Stomach (tissue), 9 donors: Measurements from ENCODE around the gene PTK6. TPM values are rescaled to one million over a fixed set of nuclear protein-coding genes. Genes with fewer than 3 reads are reported as not detected.
A peak's percentile ranks its signal among the peaks of the same experiment; 100 is the strongest.

Source experiments
- DNase-seq, 2 donors: peaks; one replicate each; pipeline versions ENCODE4 v3.0.0 to v3.0.0-alpha.2; 2013 to 2019
- H3K27ac ChIP-seq, 5 donors: fragments of 200-600 bp in 4 of 5; sonication (generic) in 4 of 5; one replicate each; pipeline ENCODE4 v1.5.1; 2013 to 2019; ENCODE audit warnings: mild to moderate bottlenecking in 1 of 5, moderate library complexity in 1 of 5
- H3K27me3 ChIP-seq, 3 donors: fragments of 200-600 bp; sonication (generic); one replicate each; pipeline ENCODE4 v1.5.1; 2017 to 2019; ENCODE audit warnings: mixed run types in 1 of 3
- H3K36me3 ChIP-seq, 4 donors: fragments of 200-600 bp; sonication (generic); 1 replicate in 3 of 4; 2 replicates in 1 of 4; pipeline ENCODE4 v1.5.1; 2016 to 2019
- H3K4me1 ChIP-seq, 4 donors: fragments of 200-600 bp; sonication (generic); one replicate each; pipeline ENCODE4 v1.5.1; 2016 to 2019
- H3K4me3 ChIP-seq, 4 donors: fragments of 200-600 bp; sonication (generic) in 3 of 4; one replicate each; pipeline ENCODE4 v1.5.1; 2016 to 2019; ENCODE audit warnings: mild to moderate bottlenecking in 1 of 4
- H3K9me3 ChIP-seq, 4 donors: fragments of 200-600 bp; sonication (generic); one replicate each; pipeline ENCODE4 v1.5.1; 2016 to 2019
- CTCF ChIP-seq, 7 experiments: fragments of 450-650 bp in 4 of 7; fragments of 200-600 bp in 3 of 7; sonication (generic) in 3 of 7; IDR thresholded peaks; one replicate each; pipeline ENCODE4 v1.5.1; 2016 to 2019; ENCODE audit warnings: antibody characterized with exemption in 7 of 7, control low read depth in 2 of 7, mild to moderate bottlenecking in 1 of 7
- EP300 ChIP-seq: sonication (generic); formaldehyde crosslinking; IDR thresholded peaks from one replicate; pipeline ENCODE4 v1.6.1; 2017; ENCODE audit warnings: antibody characterized with exemption
- POLR2A ChIP-seq, 4 donors: fragments of 450-650 bp; IDR thresholded peaks; one replicate each; pipeline ENCODE4 v1.6.1; 2016; ENCODE audit warnings: antibody characterized with exemption in 4 of 4, control low read depth in 2 of 4, mild to moderate bottlenecking in 1 of 4, moderate library complexity in 1 of 4
- POLR2AphosphoS5 ChIP-seq, 3 donors: sonication (generic); formaldehyde crosslinking; IDR thresholded peaks; one replicate each; pipeline ENCODE4 v1.6.1; 2016; ENCODE audit warnings: antibody characterized with exemption in 3 of 3
- WGBS, 5 donors: extraction: QIAGEN DNeasy Blood & Tissue Kit in 3 of 5; methylation state at CpG; one replicate each; pipeline versions ENCODE4 v1.1.5 to v1.1.7; 2013 to 2018; 5-methylcytosine and 5-hydroxymethylcytosine counted together
- intact Hi-C: fragments of 100-400 bp; cut with DNase I; formaldehyde crosslinking; loops from one replicate; pipeline ENCODE4 v1.15.1; 2023; ENCODE audit warnings: low total_unique reads
- polyA plus RNA-seq, 3 donors: library from polyadenylated mRNA; stranded (reverse); fragments of 200-250 nt; gene quantifications; one replicate each; pipeline ENCODE4 v1.2.3, GENCODE V29; 2013
- total RNA-seq, 5 donors: library from RNA; depleted of rRNA; stranded (reverse); fragments of >200 nt; gene quantifications; one replicate each; pipeline versions ENCODE4 v1.1.0 to v1.2.3, GENCODE V29; 2014 to 2016
- donor health status: healthy with polysubstance abuse.
- donor health status: Bipolar disorder and iron deficiency.
- donor health status: healthy.

PTK6 gene
- total and polyA plus RNA-seq, 8 donors: 7.7 to 98.5 (median 22.9) TPM

- TF ChIP-seq POLR2A (IDR thresholded peaks at IDR 0.05) (no peak), CTCF (IDR thresholded peaks at IDR 0.05) (no peak), POLR2AphosphoS5 (IDR thresholded peaks at IDR 0.05) (no peak), EP300 (no peak)
- no peak for DNase-seq
- H3K9me3 ChIP-seq: no peaks in the 10 kb centered on the region
- no peaks in the 10 kb centered on the region for H3K27me3 ChIP-seq
- peaks cover 12 to 36% (median 33%) of the 10 kb centered on the region in 4 donors for H3K4me1 ChIP-seq
- WGBS, 5 donors: 85 to 90% (median 88%) methylated on average over 37 to 46 of the region's 46 CpGs
- H3K4me3 ChIP-seq: no peak overlapping the region
- intact Hi-C loops: no loop called here
- peaks cover 16 to 67% (median 59%) of the 10 kb centered on the region in 4 donors for H3K36me3 ChIP-seq
- H3K27ac ChIP-seq: peak overlapping the region in 1 of 5 donors; percentile 70
Measured at GRCh38 chr20:63568986-63569949, 32.1 kb upstream of the PTK6 start.

GRCh38 chr20:63568170-63568981 lies 31.2 kb upstream of the PTK6 start:
- 76 to 82% (median 80%) methylated on average over 20 to 43 of the region's 43 CpGs for WGBS, 5 donors

DNA sequence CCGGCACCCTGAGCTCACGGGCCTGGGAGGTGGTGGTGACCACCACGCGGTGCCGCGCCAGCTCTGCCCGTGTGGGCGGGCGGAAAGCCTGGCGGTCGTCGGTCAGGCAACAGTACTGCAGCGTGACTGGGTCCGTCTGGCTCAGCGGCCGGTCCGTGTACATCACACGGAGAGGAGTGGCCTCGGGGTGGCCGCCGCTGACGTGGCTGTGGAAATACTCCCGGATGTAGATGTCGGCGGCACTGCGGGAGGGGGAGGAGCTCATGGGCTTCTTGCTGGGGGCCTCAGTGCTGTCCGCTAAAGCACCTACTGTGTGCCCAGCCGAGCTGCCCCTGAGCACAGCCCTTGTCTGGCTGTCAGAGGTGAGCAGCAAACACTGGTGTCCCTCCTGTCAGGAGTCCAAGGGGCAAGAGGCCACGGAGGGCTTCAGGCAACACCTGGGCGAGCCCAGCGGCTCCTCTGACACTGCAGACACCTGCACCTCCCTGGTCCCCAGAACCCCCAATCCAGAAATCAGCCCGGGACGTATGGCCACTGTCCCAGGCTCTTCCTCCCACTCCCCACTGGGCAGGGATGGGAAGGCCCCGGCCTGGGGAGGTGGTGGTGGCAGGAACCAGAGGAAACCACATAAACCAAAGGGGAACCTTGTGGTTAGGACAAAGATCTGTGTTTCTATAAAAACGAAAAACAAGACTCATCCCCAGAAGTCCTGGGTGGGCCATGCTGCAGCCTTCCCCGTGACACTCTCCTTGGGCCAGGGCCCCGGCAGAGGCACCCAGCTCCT lies 30.4 kb upstream of the PTK6 start:
- Histone ChIP-seq H3K9me3 (no peaks in the 10 kb centered on the region), H3K27ac (peak overlapping the region in 4 of 5 donors; percentile 15 to 73 (median 43)), H3K27me3 (no peaks in the 10 kb centered on the region), H3K4me1 (peaks cover 1 to 24% (median 21%) of the 10 kb centered on the region in 4 donors), H3K36me3 (peaks cover 31 to 82% (median 74%) of the 10 kb centered on the region in 4 donors), H3K4me3 (peak overlapping the region in 2 of 4 donors; percentile 8 to 24)
- DNase-seq: peak in 1 of 2 donors; percentile 59
- WGBS, 5 donors: 71 to 85% (median 78%) methylated on average over 18 to 37 of the region's 37 CpGs
- intact Hi-C loops: no loop called here
- TF ChIP-seq EP300 (no peak), POLR2A (IDR thresholded peaks at IDR 0.05) (no peak), CTCF (IDR thresholded peaks at IDR 0.05) (no peak), POLR2AphosphoS5 (IDR thresholded peaks at IDR 0.05) (no peak)

More at GRCh38 chr20:63568170-63568981, 31.2 kb upstream of the PTK6 start:
- peak overlapping the region in 2 of 4 donors; percentile 8 to 24 for H3K4me3 ChIP-seq
- H3K27ac ChIP-seq: peak overlapping the region in 3 of 5 donors; percentile 16 to 73 (median 70)
- intact Hi-C loops: no loop called here
- H3K36me3 ChIP-seq: peaks cover 25 to 76% (median 68%) of the 10 kb centered on the region in 4 donors
- peaks cover 9 to 32% (median 29%) of the 10 kb centered on the region in 4 donors for H3K4me1 ChIP-seq
- H3K27me3 ChIP-seq: no peaks in the 10 kb centered on the region
- no peaks in the 10 kb centered on the region for H3K9me3 ChIP-seq
- no peak for TF ChIP-seq POLR2AphosphoS5 (IDR thresholded peaks at IDR 0.05)
- TF ChIP-seq POLR2A (IDR thresholded peaks at IDR 0.05): no peak
- no peak for TF ChIP-seq CTCF (IDR thresholded peaks at IDR 0.05)
- no peak for TF ChIP-seq EP300
- DNase-seq: no peak
